ENCODE measurements around the gene GTF2H3. TPM values are rescaled to one million over a fixed set of nuclear protein-coding genes. Genes with fewer than 3 reads are reported as not detected.

GTF2H3 gene
- total and polyA plus RNA-seq, 10 of the 15 experiments (the other 5 are each of a cell fraction or from before 2014, with no cell fraction given): 20.6 to 62.9 (median 34.7) TPM

- TF ChIP-seq RAD51 (IDR thresholded peaks at IDR 0.05) (no peak), BCLAF1 (IDR thresholded peaks at IDR 0.05) (no peak), CBX3 (IDR thresholded peaks at IDR 0.05; ENCODE audit: borderline replicate concordance, low read depth) (no peak), SUPT20H (IDR thresholded peaks at IDR 0.05; ENCODE audit: borderline replicate concordance, control insufficient read depth, low read depth, low read length) (no peak), CREM (IDR thresholded peaks at IDR 0.05; ENCODE audit: low read depth) (peak; percentile 30; the same call in 1 of the 2 replicates), KDM1A (IDR thresholded peaks at IDR 0.05; ENCODE audit: borderline replicate concordance) (no peak), PAX8 (IDR thresholded peaks at IDR 0.05) (no peak), RELB (IDR thresholded peaks at IDR 0.05; ENCODE audit: low read depth) (no peak; the same call in 1 of the 2 replicates), EZH2 (IDR thresholded peaks at IDR 0.05; ENCODE audit: borderline replicate concordance, control insufficient read depth, low read depth, low read length) (no peak), ZNF687 (IDR thresholded peaks at IDR 0.05) (no peak), BACH1 (IDR thresholded peaks at IDR 0.05; ENCODE audit: borderline replicate concordance) (no peak), TCF12 (IDR thresholded peaks at IDR 0.05; ENCODE audit: low read depth, low read length) (no peak), NFXL1 (IDR thresholded peaks at IDR 0.05; ENCODE audit: borderline replicate concordance) (no peak), IRF4 (IDR thresholded peaks at IDR 0.05; ENCODE audit: low read depth, low read length) (0 out of 2 replicates have a peak, but pooled peaks have one; percentile 56), NR2C1 (IDR thresholded peaks at IDR 0.05) (no peak), POU2F2 (IDR thresholded peaks at IDR 0.05; ENCODE audit: borderline replicate concordance, low read depth, low read length) (no peak), RUNX3 (IDR thresholded peaks at IDR 0.05; ENCODE audit: low read length) (peak; percentile 70), ZSCAN29 (IDR thresholded peaks at IDR 0.05) (no peak), MEF2A (IDR thresholded peaks at IDR 0.05; ENCODE audit: insufficient read depth, low read depth, low read length) (peak; percentile 84), CTCF (IDR thresholded peaks at IDR 0.05 in 2 of 3, conservative IDR thresholded peaks at IDR 0.05 in 1 of 3; ENCODE audit: control insufficient read depth in 2 of 3, extremely low read depth in 1 of 3, insufficient read depth in 1 of 3, low read depth in 3 of 3, low read length in 3 of 3) (no peak)
Measured at GRCh38 chr12:123681605-123682004, 48.0 kb downstream of the GTF2H3 start (continued).
